Smooth muscle cell of the coronary artery (primary cell): ENCODE measurements around the gene SDR42E1. TPM values are rescaled to one million over a fixed set of nuclear protein-coding genes. Genes with fewer than 3 reads are reported as not detected.

ENCODE experiments used
- total RNA-seq: library from RNA; depleted of rRNA; stranded (reverse); fragments of >200 nt; gene quantifications from 2 replicates; pipeline ENCODE4 v1.2.3, GENCODE V29; 2014; ENCODE audit warnings: low replicate concordance

Gene SDR42E1, protein sequence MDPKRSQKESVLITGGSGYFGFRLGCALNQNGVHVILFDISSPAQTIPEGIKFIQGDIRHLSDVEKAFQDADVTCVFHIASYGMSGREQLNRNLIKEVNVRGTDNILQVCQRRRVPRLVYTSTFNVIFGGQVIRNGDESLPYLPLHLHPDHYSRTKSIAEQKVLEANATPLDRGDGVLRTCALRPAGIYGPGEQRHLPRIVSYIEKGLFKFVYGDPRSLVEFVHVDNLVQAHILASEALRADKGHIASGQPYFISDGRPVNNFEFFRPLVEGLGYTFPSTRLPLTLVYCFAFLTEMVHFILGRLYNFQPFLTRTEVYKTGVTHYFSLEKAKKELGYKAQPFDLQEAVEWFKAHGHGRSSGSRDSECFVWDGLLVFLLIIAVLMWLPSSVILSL
- 0.08 and 0.12 TPM in 2 replicates for total RNA-seq

DNA sequence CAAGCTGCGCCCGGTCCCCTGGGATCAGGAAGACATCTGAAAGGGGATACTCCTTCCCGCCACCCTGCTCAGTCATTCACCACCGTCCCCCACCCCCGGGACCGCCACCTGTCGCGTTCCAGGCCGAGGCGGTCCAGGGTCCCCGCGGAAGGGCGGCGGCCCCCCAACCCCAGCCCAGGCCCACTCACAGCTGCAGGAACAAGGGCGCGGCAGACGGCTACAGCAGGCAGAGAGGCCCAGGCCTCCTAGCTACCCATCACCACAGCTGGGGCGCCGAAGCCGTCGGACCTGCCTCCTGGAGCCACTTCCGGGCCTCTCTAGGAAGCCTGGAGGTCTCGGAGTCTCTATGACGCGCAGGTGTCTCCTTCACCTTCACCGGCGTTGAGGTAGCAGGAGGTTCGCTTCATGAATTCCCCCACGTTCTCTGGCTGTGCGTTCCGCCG, at the start of gene SDR42E1:
TSS of gene SDR42E1 (minus strand) at position 272 of the 443 bp plus-strand sequence. CDS start 10,612 bp downstream, outside the sequence.

GRCh38 chr16:82034981-82035612, 23.8 kb upstream of the SDR42E1 start, which contains the start of gene HSD17B2:
TSS of gene HSD17B2 (plus strand) at chr16:82035253. CDS start at chr16:82035425, 172 bp downstream.

Other genes with a start within 250 kb of the SDR42E1 start
- 0.08 and 1.2 TPM in 2 replicates for gene PLCG2, start 232.2 kb downstream of the SDR42E1 start, total RNA-seq
- gene HSD17B2, start 23.8 kb upstream of the SDR42E1 start, total RNA-seq, result 0.35 TPM in 1 of 2 replicates, not detected in the other
- gene MPHOSPH6, start 158.8 kb upstream of the SDR42E1 start, total RNA-seq, result 9.2 and 15.7 TPM in 2 replicates